Omental fat pad (tissue), 4 donors: ENCODE measurements around the gene CLIC3. TPM values are rescaled to one million over a fixed set of nuclear protein-coding genes. Genes with fewer than 3 reads are reported as not detected.

Experiments
- ATAC-seq: fragments of 150-250 bp; one replicate; pipeline ENCODE4 v1.9.1; 2016; ENCODE audit warnings: mild to moderate bottlenecking, moderate library complexity; ENCODE audit not compliant: low FRiP score
- DNase-seq: peaks from one replicate; pipeline ENCODE4 v3.0.0-alpha.2; 2019; ENCODE audit warnings: low spot score
- total RNA-seq, 4 donors: library from RNA; depleted of rRNA; stranded (reverse); fragments of >200 nt; gene quantifications; one replicate each; pipeline ENCODE4 v1.1.0, GENCODE V29; 2016
- TF ChIP-seq, protein P1 (sequence below), 3 donors: fragments of 450-650 bp; IDR thresholded peaks; one replicate each; pipeline ENCODE4 v1.5.1; 2016 to 2017; ENCODE audit warnings: antibody characterized with exemption in 3 of 3, mild to moderate bottlenecking in 3 of 3, moderate library complexity in 2 of 3

CLIC3 gene
- total RNA-seq, 4 donors from 2014 or later: 0.95 to 9.7 (median 4.7) TPM

DNA sequence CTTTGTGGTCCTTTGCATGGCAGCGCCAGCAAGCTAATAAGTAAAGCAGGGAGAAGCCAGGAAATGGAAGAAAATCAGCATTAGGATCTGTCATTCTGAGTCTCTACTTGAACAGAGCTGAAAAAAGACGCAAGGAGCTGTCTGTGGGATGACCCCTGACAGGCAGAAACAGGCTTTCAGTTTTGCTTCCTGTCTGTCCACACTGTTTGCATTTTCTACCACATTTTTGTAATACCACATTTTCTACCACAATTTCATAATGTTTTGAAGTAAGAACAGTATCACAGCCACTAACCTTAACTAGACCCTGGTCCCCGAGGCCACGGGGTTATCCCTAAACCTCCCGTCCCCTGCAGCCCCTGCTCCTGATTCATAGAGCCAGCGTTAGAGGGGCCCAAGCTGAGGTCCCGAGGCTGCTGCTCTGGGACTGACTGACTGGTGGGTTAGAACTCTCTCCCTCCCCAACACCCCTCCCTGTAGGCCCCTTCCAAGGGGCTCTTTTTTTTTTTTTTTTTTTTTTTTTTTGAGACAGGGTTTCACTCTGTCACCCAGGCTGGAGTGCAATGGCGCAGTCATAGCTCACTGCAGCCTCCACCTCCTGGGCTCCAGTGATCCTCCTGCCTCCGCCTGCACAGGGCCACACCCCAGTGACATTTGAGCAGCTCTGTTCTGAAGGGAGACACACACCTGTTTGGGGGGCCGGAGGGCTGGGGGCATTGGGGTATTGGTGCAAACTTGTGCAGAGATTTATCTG is 4.0 kb upstream of the CLIC3 start:
- ATAC-seq: no peak

DNA sequence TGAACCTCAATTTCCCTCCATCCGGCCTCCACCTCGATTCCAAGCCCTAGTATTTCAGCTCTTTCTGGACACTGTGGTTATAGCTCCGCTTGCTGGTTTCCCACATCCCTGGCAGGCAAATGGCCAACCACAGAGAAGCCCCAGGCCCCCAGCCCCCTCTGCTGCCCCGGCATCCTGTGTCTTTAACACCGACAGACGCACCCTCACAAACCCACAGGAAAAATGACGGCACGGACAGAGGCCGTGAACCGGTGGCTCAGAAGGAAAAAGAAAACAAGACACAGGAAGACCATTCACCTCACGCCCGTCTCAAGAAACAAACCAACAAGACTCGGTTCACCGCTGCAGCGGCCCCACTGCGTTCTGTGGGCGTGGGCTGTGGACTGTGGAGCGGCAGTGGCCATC is 1.5 kb upstream of the CLIC3 start:
- TF ChIP-seq, protein P1, sequence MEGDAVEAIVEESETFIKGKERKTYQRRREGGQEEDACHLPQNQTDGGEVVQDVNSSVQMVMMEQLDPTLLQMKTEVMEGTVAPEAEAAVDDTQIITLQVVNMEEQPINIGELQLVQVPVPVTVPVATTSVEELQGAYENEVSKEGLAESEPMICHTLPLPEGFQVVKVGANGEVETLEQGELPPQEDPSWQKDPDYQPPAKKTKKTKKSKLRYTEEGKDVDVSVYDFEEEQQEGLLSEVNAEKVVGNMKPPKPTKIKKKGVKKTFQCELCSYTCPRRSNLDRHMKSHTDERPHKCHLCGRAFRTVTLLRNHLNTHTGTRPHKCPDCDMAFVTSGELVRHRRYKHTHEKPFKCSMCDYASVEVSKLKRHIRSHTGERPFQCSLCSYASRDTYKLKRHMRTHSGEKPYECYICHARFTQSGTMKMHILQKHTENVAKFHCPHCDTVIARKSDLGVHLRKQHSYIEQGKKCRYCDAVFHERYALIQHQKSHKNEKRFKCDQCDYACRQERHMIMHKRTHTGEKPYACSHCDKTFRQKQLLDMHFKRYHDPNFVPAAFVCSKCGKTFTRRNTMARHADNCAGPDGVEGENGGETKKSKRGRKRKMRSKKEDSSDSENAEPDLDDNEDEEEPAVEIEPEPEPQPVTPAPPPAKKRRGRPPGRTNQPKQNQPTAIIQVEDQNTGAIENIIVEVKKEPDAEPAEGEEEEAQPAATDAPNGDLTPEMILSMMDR (IDR thresholded peaks at IDR 0.05): no peak
- DNase-seq: no peak
- no peak for ATAC-seq

More for the DNA sequence above, 4.0 kb upstream of the CLIC3 start:
- TF ChIP-seq, protein P1 (IDR thresholded peaks at IDR 0.05): no peak
- no peak for DNase-seq

DNA sequence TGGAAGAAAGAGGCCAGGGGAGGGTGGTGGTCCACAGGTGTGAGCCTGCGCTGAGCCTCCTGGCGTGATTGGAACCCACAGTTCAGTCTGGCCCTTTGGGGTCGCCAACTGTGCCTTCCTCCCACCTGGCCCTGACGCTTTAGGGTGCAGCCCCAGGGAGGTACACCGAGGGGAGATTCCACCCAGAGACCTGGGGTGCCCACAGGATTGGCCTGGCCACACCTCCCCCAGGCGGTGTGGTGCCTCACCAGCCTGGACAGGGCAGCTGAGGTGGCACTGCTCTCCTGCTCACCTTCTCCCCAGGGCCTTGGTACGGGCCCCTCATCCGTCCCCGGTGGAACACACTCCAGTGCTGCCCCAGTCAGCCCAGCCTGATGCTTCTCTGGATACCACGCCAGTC is 1.0 kb upstream of the CLIC3 start:
- no peak for ATAC-seq
- TF ChIP-seq, protein P1 (IDR thresholded peaks at IDR 0.05): no peak
- DNase-seq: no peak

DNA sequence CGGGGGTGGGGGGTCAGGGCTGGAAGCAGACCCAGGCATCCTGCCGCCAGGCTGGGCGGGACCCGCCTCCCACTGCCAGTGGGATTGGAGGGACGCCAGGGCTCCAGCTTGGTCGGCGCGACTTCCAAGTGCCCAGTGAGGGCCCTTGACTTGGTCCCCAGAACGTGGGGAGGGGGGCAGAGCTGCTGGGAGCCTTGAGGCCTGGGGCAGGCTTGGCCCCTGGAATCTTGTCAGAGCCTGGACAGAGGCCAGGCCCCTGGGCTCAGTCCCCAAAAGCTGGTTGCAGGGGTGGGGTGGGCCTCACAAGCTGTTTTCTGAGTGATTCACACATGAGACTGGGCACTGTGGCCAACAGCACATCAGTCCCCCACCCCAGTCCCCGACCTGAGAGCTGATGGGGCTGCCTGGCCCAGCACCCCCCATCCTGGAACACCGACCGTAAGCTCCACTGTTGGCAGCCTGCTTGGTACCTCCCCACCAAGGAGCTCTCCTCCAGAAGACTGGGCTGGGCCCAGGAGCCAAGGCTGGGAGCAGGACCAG is 526 bp downstream of the CLIC3 start:
- ATAC-seq (no peak), DNase-seq (no peak)
- TF ChIP-seq, protein P1 (IDR thresholded peaks at IDR 0.05): no peak

DNA sequence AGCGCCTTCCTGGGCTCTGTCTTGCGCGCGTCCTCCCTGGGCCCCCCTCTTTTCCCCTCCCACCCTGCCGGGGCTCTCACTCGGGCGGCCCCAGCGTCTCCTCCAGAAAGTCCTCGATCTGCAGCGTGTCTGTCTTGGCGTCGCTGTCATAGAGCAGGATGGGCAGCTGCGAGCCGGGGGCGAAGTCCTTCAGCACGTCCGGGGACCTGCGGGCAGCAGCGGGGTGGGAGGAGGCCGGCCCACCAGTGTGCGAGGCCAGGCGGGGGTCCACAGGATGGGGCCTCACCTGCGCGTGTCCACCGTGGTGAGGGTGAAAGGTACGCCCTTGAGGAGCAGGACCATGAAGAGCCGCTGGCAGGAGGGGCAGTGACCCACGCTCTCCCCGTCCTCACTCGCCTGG is 1.0 kb downstream of the CLIC3 start:
- TF ChIP-seq, protein P1 (IDR thresholded peaks at IDR 0.05): no peak
- no peak for DNase-seq
- no peak for ATAC-seq

DNA sequence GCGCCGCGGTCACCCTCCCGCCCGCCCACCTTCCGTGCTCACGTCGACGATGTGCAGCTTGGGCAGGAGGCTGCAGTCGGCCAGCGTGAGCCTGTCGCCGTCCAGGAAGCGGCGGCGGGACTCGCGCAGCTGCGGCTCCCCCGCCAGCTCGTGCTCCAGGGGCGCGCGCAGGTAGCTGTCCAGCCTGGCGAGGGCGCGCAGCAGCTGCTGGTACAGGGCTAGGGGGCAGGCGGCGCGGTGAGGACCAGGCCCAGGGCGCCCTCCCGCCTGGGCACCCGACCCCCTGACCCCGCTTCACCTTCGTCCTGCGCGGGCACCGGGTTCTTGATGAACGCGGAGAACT is 1.5 kb downstream of the CLIC3 start:
- ATAC-seq: no peak
- TF ChIP-seq, protein P1 (IDR thresholded peaks at IDR 0.05): no peak
- DNase-seq: no peak
